IMR-90 (cell line): ENCODE data around the gene ADGRD1. TPM values are rescaled to one million over a fixed set of nuclear protein-coding genes. Genes with fewer than 3 reads are reported as not detected.

ENCODE experiments used
- ATAC-seq: fragments of 200-7000 bp; cut with Tn5 transposase; 2 replicates; pipeline ENCODE4 v1.9.1; 2020; ENCODE audit warnings: low read depth, mild to moderate bottlenecking, moderate library complexity
- BruUV-seq: library from RNA; stranded (reverse); fragments of 400-500 nt; replicated peaks from 2 replicates; lab custom pipeline; 2021; lab: Mats Ljungman, UMichigan
- CTCF ChIA-PET: fragments of 300-600 bp; formaldehyde crosslinking; extraction: SDS; loops from one replicate; lab custom pipeline; 2021; ENCODE audit warnings: antibody characterized with exemption; lab: Yijun Ruan, JAX
- POLR2A ChIA-PET: fragments of 300-600 bp; sonication (Branson Sonifier 250); formaldehyde crosslinking; loops from one replicate; lab custom pipeline; 2022; ENCODE audit warnings: antibody characterized with exemption; ENCODE audit not compliant: unreplicated experiment; lab: Charles Lee
- DNase-seq: peaks from one replicate; pipeline ENCODE4 v3.0.0; 2013
- H2AFZ ChIP-seq: replicated peaks from 2 replicates; pipeline ENCODE3; 2013; ENCODE audit warnings: low read length, mild to moderate bottlenecking; ENCODE audit not compliant: poor library complexity
- H2AK5ac ChIP-seq: 2 replicates; pipeline ENCODE4 v1.6.1; 2013; ENCODE audit warnings: low read depth, low read length, inconsistent platforms
- H2AK9ac ChIP-seq: replicated peaks from 2 replicates; pipeline ENCODE3; 2013; ENCODE audit warnings: mild to moderate bottlenecking, low read depth, low read length, moderate library complexity; ENCODE audit not compliant: poor library complexity
- H2BK120ac ChIP-seq: 2 replicates; pipeline ENCODE4 v1.6.1; 2013; ENCODE audit warnings: low read depth, low read length, inconsistent platforms
- H2BK15ac ChIP-seq: 3 replicates; pipeline ENCODE4 v1.6.1; 2013; ENCODE audit warnings: low read depth, low read length, inconsistent platforms
- H2BK20ac ChIP-seq: 2 replicates; pipeline ENCODE4 v1.6.1; 2013; ENCODE audit warnings: low read depth, mild to moderate bottlenecking, inconsistent platforms, low read length, moderate library complexity
- H2BK5ac ChIP-seq: 2 replicates; pipeline ENCODE4 v1.6.1; 2013; ENCODE audit warnings: mild to moderate bottlenecking, low read depth, low read length, inconsistent platforms; ENCODE audit not compliant: poor library complexity, severe bottlenecking
- H3K14ac ChIP-seq: replicated peaks from 2 replicates; pipeline ENCODE4 v1.6.1; 2013; ENCODE audit warnings: low read depth, low read length, inconsistent platforms
- H3K18ac ChIP-seq: 2 replicates; pipeline ENCODE4 v1.6.1; 2013; ENCODE audit warnings: low read depth, low read length, control low read depth
- H3K23ac ChIP-seq: 2 replicates; pipeline ENCODE4 v1.6.1; 2013; ENCODE audit warnings: low read depth, low read length, inconsistent platforms
- H3K27ac ChIP-seq: 2 replicates; pipeline ENCODE4 v1.5.1; 2013; ENCODE audit warnings: mild to moderate bottlenecking, control low read depth, low read length; ENCODE audit not compliant: insufficient read depth
- H3K27me3 ChIP-seq: 2 replicates; pipeline ENCODE4 v1.6.1; 2013; ENCODE audit warnings: low read length; ENCODE audit not compliant: control insufficient read depth, insufficient read depth
- H3K36me3 ChIP-seq: 2 replicates; pipeline ENCODE4 v1.6.1; 2013; ENCODE audit warnings: low read length, mixed read lengths; ENCODE audit not compliant: control insufficient read depth, insufficient read depth
- H3K4ac ChIP-seq: 2 replicates; pipeline ENCODE4 v1.6.1; 2013; ENCODE audit warnings: low read depth, low read length, inconsistent platforms
- H3K4me1 ChIP-seq: 2 replicates; pipeline ENCODE4 v1.6.1; 2013; ENCODE audit warnings: low read length, mixed read lengths; ENCODE audit not compliant: control insufficient read depth, insufficient read depth
- H3K4me2 ChIP-seq: 2 replicates; pipeline ENCODE4 v1.6.1; 2013; ENCODE audit warnings: low read depth, mild to moderate bottlenecking, control low read depth, low read length, moderate library complexity
- H3K4me3 ChIP-seq: 2 replicates; pipeline ENCODE4 v1.5.1; 2013; ENCODE audit warnings: low read depth, mild to moderate bottlenecking, control low read depth, low read length, moderate library complexity; ENCODE audit not compliant: insufficient read depth
- H3K56ac ChIP-seq: 2 replicates; pipeline ENCODE4 v1.6.1; 2013; ENCODE audit warnings: low read length, inconsistent platforms; ENCODE audit not compliant: insufficient read depth; ENCODE audit errors: extremely low read depth
- H3K79me1 ChIP-seq, 2 experiments: 2 replicates each; pipeline ENCODE4 v1.6.1; 2013; ENCODE audit warnings: low read length in 2 of 2, inconsistent platforms in 1 of 2, low read depth in 1 of 2
- H3K9ac ChIP-seq: 2 replicates; pipeline ENCODE4 v1.6.1; 2013; ENCODE audit warnings: low read depth, low read length, control low read depth
- H3K9me1 ChIP-seq: 2 replicates; pipeline ENCODE4 v1.6.1; 2013; ENCODE audit warnings: low read length, inconsistent platforms; ENCODE audit not compliant: insufficient read depth
- H3K9me3 ChIP-seq: 2 replicates; pipeline ENCODE4 v1.6.1; 2013; ENCODE audit warnings: low read length; ENCODE audit not compliant: control insufficient read depth, insufficient read depth
- H4K20me1 ChIP-seq: 2 replicates; pipeline ENCODE4 v1.6.1; 2013; ENCODE audit warnings: low read length, inconsistent platforms; ENCODE audit not compliant: insufficient read depth
- H4K5ac ChIP-seq: 2 replicates; pipeline ENCODE4 v1.6.1; 2013; ENCODE audit warnings: mild to moderate bottlenecking, low read depth, low read length, control low read depth
- H4K8ac ChIP-seq, 2 experiments: 2 replicates each; pipeline ENCODE4 v1.6.1; 2013; ENCODE audit warnings: low read depth in 2 of 2, low read length in 2 of 2, control low read depth in 1 of 2, inconsistent platforms in 1 of 2
- H4K91ac ChIP-seq: 2 replicates; pipeline ENCODE4 v1.6.1; 2013; ENCODE audit warnings: low read depth, low read length, inconsistent platforms; ENCODE audit not compliant: insufficient read depth
- CEBPB ChIP-seq: IDR thresholded peaks from 2 replicates; pipeline ENCODE4 v1.6.1; 2012; ENCODE audit warnings: low read depth, low read length, improper control_type of control experiment
- MXI1 ChIP-seq: IDR thresholded peaks from 2 replicates; pipeline ENCODE4 v1.6.1; 2012; ENCODE audit warnings: low read depth, mild to moderate bottlenecking, low read length, moderate library complexity, borderline replicate concordance
- RAD21 ChIP-seq: IDR thresholded peaks from 2 replicates; pipeline ENCODE4 v1.6.1; 2012; ENCODE audit warnings: low read length, improper control_type of control experiment
- RCOR1 ChIP-seq: IDR thresholded peaks from 2 replicates; pipeline ENCODE4 v1.6.1; 2012; ENCODE audit warnings: mild to moderate bottlenecking, low read length, improper control_type of control experiment; ENCODE audit not compliant: insufficient replicate concordance
- WGBS, 2 experiments: methylation state at CpG; one replicate each; pipeline versions ENCODE4 v1.1.5 to v1.1.7; 2013; ENCODE audit warnings: missing lambda C conversion rate in 2 of 2; ENCODE audit not compliant: insufficient read length in 1 of 2; ENCODE audit errors: extremely low coverage in 2 of 2; 5-methylcytosine and 5-hydroxymethylcytosine counted together
- dilution Hi-C: fragments of 300-500 bp; cut with HindIII; formaldehyde crosslinking; loops from one replicate; pipeline ENCODE4 v1.14.3; 2018; ENCODE audit warnings: low sequenced_read_pairs; ENCODE audit not compliant: unreplicated experiment
- in situ Hi-C: fragments of 300-500 bp; cut with MboI; formaldehyde crosslinking; loops from 3 replicates; pipeline ENCODE4 v1.14.3; 2019; ENCODE audit warnings: low sequenced_read_pairs, inconsistent platforms, mixed read lengths
- intact Hi-C: fragments of 100-400 bp; cut with micrococcal nuclease; formaldehyde crosslinking; loops from 2 replicates; pipeline ENCODE4 v1.10.0; 2022
- polyA plus RNA-seq, 3 experiments: library from polyadenylated mRNA; depleted of rRNA; stranded (reverse); fragments of >200 nt; gene quantifications; 2 replicates each; pipeline ENCODE4 v1.2.3, GENCODE V29; 2012; ENCODE audit warnings: low replicate concordance in 1 of 3
- total RNA-seq: library from RNA; depleted of rRNA; stranded (reverse); fragments of >200 nt; gene quantifications from 2 replicates; pipeline ENCODE4 v1.2.3, GENCODE V29; 2012

ADGRD1 gene
- total and polyA plus RNA-seq, 2 of the 4 experiments (the other 2 are of a cell fraction) = not detected

GRCh38 chr12:131111446-131111845 is 157.7 kb downstream of the ADGRD1 start:
- H4K5ac ChIP-seq = no peak overlapping the region
- no TSS peak for BruUV-seq
- no peak overlapping the region for H2BK5ac ChIP-seq
- H3K79me1 ChIP-seq = no peaks in the 10 kb centered on the region
- WGBS, 2 experiments = no CpG with 5 or more reads among the region's 3 CpGs
- no peak overlapping the region for H3K14ac ChIP-seq
- H2BK20ac ChIP-seq = no peak overlapping the region
- H3K9me3 ChIP-seq = peaks cover 18% of the 10 kb centered on the region
- no peak overlapping the region for H3K4me2 ChIP-seq
- no peaks in the 10 kb centered on the region for H3K4me1 ChIP-seq
- H3K9ac ChIP-seq = no peak overlapping the region
- no peak overlapping the region for H3K4me3 ChIP-seq
- H3K23ac ChIP-seq = no peak overlapping the region
- H2BK15ac ChIP-seq = no peak overlapping the region
- H2BK120ac ChIP-seq = no peak overlapping the region
- no peaks in the 10 kb centered on the region for H3K27me3 ChIP-seq
- no peak overlapping the region for H4K91ac ChIP-seq
- no peaks in the 10 kb centered on the region for H4K20me1 ChIP-seq
- intact Hi-C loops = no loop called here
- no peak overlapping the region for H2AK9ac ChIP-seq
- DNase-seq (no peak), ATAC-seq (no peak)
- in situ Hi-C loops = loop anchor here (25.0 kb wide), 1 partner anchor 726 kb away; the partner anchor contains the start of gene MMP17
- dilution Hi-C loops = no loop called here
- H3K18ac ChIP-seq = no peak overlapping the region
- no peak overlapping the region for H4K8ac ChIP-seq
- ChIA-PET CTCF (no interaction called here), POLR2A (no interaction called here)
- no peak overlapping the region for H3K56ac ChIP-seq
- no peak for TF ChIP-seq RCOR1
- no peak for TF ChIP-seq RAD21
- peak; percentile 69 for TF ChIP-seq CEBPB
- TF ChIP-seq MXI1 = no peak
- no peak overlapping the region for H3K27ac ChIP-seq
- H2AFZ ChIP-seq = no peak overlapping the region
- no peaks in the 10 kb centered on the region for H3K9me1 ChIP-seq
- no peak overlapping the region for H2AK5ac ChIP-seq
- no peaks in the 10 kb centered on the region for H3K36me3 ChIP-seq
- no peak overlapping the region for H3K4ac ChIP-seq
